Esophagus muscularis mucosa (tissue), 4 donors: ENCODE results near the gene MUC20. TPM values are rescaled to one million over a fixed set of nuclear protein-coding genes. Genes with fewer than 3 reads are reported as not detected.
"Not testable (repeated sequence)": the region's sequence is repeated elsewhere in the genome, so short reads cannot be mapped to it uniquely, and the experiment has no call there.

ENCODE experiments used
- DNase-seq: peaks from one replicate; pipeline ENCODE4 v3.0.0-alpha.2; 2017; ENCODE audit errors: extremely low spot score
- H3K27ac ChIP-seq, 4 donors: fragments of 200-600 bp; sonication (generic); replicated peaks in 1 of 4; 1 replicate in 3 of 4; 2 replicates in 1 of 4; pipeline ENCODE4 v1.5.1; 2016 to 2019; ENCODE audit warnings: mild to moderate bottlenecking in 1 of 4
- H3K27me3 ChIP-seq, 4 donors: fragments of 200-600 bp; sonication (generic); one replicate each; pipeline versions ENCODE4 v1.5.1 to v1.6.0; 2016 to 2019
- H3K36me3 ChIP-seq, 4 donors: fragments of 200-600 bp; sonication (generic); one replicate each; pipeline ENCODE4 v1.5.1; 2016 to 2019
- H3K4me1 ChIP-seq, 4 donors: fragments of 200-600 bp; sonication (generic); one replicate each; pipeline ENCODE4 v1.5.1; 2016 to 2019
- H3K4me3 ChIP-seq, 4 donors: fragments of 200-600 bp; sonication (generic); 1 replicate in 2 of 4; 2 replicates in 2 of 4; pipeline ENCODE4 v1.5.1; 2016 to 2019; ENCODE audit warnings: mild to moderate bottlenecking in 4 of 4, moderate library complexity in 1 of 4
- H3K9me3 ChIP-seq, 4 donors: fragments of 200-600 bp; sonication (generic); 1 replicate in 3 of 4; 2 replicates in 1 of 4; pipeline ENCODE4 v1.5.1; 2016 to 2019
- WGBS: methylation state at CpG from one replicate; pipeline ENCODE4 v1.1.5; 2018; 5-methylcytosine and 5-hydroxymethylcytosine counted together
- intact Hi-C: fragments of 100-400 bp; cut with DNase I; formaldehyde crosslinking; loops from one replicate; pipeline ENCODE4 v1.15.1; 2023
- total RNA-seq, 4 donors: library from RNA; depleted of rRNA; stranded (reverse); fragments of >200 nt; gene quantifications; one replicate each; pipeline versions ENCODE4 v1.1.0 to v1.2.1, GENCODE V29; 2016

Gene MUC20, protein sequence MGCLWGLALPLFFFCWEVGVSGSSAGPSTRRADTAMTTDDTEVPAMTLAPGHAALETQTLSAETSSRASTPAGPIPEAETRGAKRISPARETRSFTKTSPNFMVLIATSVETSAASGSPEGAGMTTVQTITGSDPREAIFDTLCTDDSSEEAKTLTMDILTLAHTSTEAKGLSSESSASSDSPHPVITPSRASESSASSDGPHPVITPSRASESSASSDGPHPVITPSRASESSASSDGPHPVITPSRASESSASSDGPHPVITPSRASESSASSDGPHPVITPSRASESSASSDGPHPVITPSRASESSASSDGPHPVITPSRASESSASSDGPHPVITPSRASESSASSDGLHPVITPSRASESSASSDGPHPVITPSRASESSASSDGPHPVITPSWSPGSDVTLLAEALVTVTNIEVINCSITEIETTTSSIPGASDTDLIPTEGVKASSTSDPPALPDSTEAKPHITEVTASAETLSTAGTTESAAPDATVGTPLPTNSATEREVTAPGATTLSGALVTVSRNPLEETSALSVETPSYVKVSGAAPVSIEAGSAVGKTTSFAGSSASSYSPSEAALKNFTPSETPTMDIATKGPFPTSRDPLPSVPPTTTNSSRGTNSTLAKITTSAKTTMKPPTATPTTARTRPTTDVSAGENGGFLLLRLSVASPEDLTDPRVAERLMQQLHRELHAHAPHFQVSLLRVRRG
- 1 to 10 TPM; 2.5 to 10.0 (median 4.7) TPM for total RNA-seq

DNA sequence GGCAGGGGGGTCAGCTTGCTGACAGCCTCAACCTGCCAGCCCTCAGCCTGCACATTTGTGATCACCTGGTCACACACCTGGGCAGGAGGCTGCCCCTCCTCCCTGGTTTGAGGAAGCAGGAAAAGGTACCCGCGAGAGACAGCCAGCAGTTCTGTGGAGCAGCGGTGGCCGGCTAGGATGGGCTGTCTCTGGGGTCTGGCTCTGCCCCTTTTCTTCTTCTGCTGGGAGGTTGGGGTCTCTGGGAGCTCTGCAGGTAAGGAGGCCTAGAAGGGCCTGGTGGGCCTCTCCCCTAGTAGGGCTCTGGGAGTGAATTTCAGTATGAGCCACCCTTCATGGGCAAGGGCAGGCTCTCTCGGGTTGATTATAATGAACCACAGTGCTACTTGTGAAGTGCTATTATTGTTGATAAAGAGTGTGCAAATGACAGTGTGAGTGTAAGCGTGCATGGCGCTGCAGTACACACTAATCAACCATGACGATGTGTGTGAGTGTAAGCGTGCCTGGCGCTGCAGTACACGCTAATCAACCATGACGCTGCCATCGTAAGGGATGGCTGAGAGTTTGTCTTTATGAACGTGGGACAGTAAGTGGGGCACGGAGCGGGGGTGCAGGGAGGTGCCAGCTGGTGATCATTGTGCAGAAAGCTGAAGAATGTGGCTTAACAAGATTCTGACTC is at the start of gene MUC20:
MUC20 (plus strand) TSS at position 148 of the 676 bp plus-strand sequence; CDS start at position 178, 30 bp downstream.
- H3K27ac ChIP-seq, H3K27me3 ChIP-seq, H3K9me3 ChIP-seq, intact Hi-C loops, H3K4me3 ChIP-seq, H3K36me3 ChIP-seq, H3K4me1 ChIP-seq: not testable (repeated sequence)
- DNase-seq, result peak; percentile 92
- 79% methylated on average over 5 of the region's 16 CpGs for WGBS

DNA sequence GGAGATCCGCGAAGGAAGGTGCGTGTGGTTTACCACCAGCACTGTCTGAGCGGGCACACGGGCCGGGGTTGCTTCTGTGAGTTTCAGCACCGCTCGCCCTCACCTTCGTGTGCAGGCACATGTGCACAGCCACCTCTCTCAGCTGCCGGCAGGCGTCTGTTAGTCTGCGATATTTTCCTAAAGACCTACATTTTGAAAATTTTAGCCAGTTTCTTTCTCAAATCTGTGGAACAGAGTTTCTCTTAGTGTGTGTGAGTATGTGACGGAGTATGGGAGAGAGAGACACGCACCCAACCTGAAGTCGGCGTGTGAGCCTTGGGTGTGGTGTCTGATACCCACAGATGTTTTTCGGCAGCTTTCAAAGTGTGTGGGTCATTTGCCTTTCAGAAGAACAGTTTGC is 49.5 kb upstream of the MUC20 start:
- DNase-seq, result peak; percentile 64
- H3K9me3 ChIP-seq, H3K4me3 ChIP-seq, H3K4me1 ChIP-seq, intact Hi-C loops, H3K27ac ChIP-seq, H3K27me3 ChIP-seq: not testable (repeated sequence)
- H3K36me3 ChIP-seq, result peaks cover 37 to 88% (median 67%) of the 10 kb centered on the region in 4 donors
- WGBS, result 88% methylated on average over 6 of the region's 17 CpGs

DNA sequence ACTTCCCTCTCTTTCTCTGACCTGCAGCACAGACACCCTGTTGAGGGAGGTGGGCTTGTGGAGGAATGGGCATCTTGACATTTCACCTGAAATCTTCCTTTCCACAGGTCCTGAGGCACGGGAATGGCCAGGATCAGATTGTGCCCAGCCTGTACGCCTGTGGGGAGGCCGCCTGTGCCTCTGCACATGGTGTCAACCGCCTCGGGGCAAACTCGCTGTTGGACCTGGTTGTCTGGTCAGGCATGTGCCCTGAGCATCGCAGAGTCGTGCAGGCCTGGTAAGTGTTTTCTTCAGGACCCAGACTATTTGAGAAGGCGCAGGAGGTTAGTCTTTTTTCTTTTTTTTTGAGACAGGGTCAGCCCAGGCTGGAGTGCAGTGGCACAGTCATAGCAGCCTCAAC is 47.1 kb upstream of the MUC20 start:
- H3K9me3 ChIP-seq, H3K27me3 ChIP-seq, intact Hi-C loops, DNase-seq, H3K27ac ChIP-seq, H3K4me1 ChIP-seq, H3K4me3 ChIP-seq: not testable (repeated sequence)
- H3K36me3 ChIP-seq, result peaks cover 52 to 95% (median 76%) of the 10 kb centered on the region in 4 donors
- WGBS, result 81% methylated on average over 3 of the region's 9 CpGs

DNA sequence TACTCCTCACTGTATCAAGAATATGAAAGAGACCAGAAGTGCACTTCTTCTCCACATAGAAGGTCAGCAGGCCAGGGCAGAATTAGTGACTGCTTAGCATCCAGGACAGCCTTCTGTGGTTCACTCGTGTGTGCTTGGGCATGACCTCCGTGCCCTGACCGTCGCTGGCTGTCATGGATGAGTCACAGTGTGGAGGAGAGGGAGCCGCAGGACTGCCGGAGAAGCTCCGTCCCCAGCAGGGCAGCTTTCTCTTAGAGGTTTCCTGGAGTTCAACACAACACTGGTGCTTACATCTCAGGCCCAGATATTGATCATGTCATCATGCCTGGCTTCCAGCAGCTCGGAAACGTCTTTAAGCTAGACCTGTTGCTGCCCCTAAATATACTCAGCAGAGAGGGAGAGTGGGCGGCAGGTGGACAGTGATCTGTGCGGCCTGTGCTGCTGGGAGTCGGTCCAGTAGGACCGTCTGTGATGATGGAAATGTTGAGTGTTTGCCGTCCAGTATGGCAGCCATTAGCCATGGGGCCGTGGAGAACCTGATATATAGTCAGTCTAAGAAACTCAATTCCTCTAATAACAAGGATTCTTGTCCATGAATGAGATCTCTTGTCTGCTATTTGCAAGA is 42.3 kb upstream of the MUC20 start:
- DNase-seq, H3K27me3 ChIP-seq, H3K27ac ChIP-seq, H3K9me3 ChIP-seq, intact Hi-C loops, H3K4me3 ChIP-seq, H3K4me1 ChIP-seq: not testable (repeated sequence)
- H3K36me3 ChIP-seq, result peaks cover 43 to 84% (median 68%) of the 10 kb centered on the region in 4 donors
- no CpG with 5 or more reads among the region's 15 CpGs for WGBS

DNA sequence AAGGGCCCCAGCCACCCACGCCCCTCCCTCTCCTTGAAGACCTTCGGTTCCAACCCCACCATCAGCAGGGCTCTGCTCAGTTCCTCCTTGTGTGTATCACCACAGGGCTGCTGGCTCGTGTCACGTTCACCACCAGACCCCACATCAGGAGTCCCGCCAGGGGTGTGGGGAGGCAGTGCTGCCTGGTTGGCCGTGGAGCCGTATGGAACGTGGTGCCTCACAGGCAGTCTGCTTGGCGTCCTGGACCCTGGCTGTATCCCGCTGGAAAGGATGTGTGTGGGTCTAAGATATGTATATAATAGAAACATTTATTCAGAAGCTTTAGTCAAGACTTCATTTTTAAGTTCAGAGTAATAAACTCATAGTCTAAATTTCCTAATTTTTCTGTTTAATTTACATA is 40.1 kb upstream of the MUC20 start:
- H3K27me3 ChIP-seq, H3K9me3 ChIP-seq, intact Hi-C loops, H3K27ac ChIP-seq, H3K4me1 ChIP-seq, DNase-seq, H3K4me3 ChIP-seq: not testable (repeated sequence)
- WGBS, result 100% methylated on average over 3 of the region's 10 CpGs
- peaks cover 35 to 82% (median 65%) of the 10 kb centered on the region in 4 donors for H3K36me3 ChIP-seq

DNA sequence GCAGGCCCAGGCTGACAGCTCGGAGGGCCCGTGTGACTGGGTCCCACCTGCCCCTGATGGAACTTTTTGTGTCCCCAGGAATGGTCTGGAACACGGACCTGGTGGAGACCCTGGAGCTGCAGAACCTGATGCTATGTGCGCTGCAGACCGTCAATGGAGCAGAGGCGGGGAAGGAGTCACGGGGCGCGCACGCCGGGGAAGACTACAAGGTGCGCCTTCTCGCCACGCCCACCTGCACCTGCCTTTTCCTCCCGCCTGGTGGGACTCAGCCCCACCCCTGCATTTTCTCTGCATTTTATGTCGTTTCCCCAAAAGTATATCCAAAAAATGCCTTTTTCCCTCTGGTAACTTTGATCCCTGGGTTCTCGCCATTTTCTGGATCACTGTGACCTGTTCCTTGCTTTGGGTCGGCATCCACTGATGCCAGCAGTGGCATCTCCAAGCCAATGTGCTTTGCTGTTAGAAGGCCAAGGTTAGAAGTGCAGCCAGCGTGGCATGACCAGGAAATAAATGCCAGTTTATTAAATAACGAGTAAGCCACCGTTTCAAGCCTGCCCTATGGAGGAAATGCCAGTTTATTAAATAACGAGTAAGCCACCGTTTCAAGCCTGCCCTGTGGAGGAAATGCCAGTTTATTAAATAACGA is 39.2 kb upstream of the MUC20 start:
- intact Hi-C loops, H3K4me3 ChIP-seq, H3K9me3 ChIP-seq, H3K4me1 ChIP-seq, DNase-seq, H3K27ac ChIP-seq, H3K27me3 ChIP-seq: not testable (repeated sequence)
- WGBS, result 79% methylated on average over 5 of the region's 24 CpGs
- peaks cover 34 to 84% (median 64%) of the 10 kb centered on the region in 4 donors for H3K36me3 ChIP-seq

DNA sequence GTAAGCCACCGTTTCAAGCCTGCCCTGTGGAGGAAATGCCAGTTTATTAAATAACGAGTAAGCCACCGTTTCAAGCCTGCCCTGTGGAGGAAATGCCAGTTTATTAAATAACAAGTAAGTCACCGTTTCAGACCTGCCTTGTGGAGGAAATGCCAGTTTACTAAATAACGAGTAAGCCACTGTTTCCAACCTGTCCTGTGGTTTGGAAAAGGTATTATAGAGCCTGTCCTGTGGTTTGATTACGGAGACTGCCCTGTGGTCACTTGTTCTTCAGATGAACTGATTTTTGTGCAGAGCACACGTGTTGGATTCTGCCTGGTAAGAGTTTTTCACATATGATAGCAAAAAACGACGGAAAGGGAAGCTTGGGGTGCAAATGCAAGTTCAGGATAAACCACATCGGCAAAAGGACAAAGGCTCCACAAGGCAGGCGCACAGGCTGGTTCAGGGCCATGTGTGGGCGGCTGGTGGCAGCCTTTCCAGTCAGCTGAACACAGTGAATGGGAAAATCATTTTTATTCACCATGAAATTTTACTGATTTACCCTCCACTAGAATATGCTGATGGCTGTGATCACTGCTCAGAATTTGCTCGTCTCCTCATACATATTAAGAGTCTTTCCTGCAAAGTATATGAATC is 38.6 kb upstream of the MUC20 start:
- H3K4me1 ChIP-seq, H3K27me3 ChIP-seq, DNase-seq, H3K4me3 ChIP-seq, intact Hi-C loops, H3K9me3 ChIP-seq, H3K27ac ChIP-seq: not testable (repeated sequence)
- H3K36me3 ChIP-seq, result peaks cover 27 to 83% (median 60%) of the 10 kb centered on the region in 4 donors
- 73% methylated on average over 13 of the region's 13 CpGs for WGBS

DNA sequence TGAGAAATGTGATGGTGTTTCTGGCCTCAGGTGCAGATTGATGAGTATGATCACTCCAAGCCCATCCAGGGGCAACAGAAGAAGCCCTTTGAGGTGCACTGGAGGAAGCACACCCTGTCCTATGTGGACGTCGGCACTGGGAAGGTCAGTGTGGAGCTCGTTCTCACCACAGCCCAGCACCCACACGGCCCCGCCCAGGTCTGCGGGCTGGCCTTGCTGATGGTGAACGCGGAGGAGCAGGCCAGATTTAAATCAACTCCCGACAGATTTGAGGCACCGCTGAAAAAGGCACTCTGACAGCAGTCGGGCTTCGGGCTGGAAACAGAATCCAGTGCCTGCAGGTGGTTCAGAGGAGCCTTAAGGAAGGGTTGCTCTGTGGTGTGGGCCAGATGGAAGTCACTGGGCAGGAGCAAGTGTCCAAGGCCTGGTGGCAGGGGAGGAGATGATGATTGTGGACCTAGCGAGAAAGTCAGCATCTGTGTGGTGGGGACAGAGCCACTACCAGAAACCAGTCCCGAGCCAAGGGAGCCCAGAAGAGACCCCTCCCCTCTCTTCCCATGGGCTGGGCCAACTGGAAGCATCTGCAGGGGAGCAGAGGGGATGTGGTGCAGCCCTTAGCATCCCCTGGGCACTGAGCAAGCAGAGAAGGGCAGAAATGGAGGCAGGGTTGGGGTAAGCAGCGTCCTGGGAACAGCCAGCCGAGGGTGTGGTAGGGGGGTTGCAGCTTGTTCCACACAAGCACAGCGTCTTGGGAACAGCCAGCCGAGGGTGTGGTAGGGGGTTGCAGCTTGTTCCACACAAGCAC is 36.9 kb upstream of the MUC20 start:
- intact Hi-C loops, H3K9me3 ChIP-seq, H3K27me3 ChIP-seq, DNase-seq, H3K4me3 ChIP-seq, H3K27ac ChIP-seq: not testable (repeated sequence)
- Histone ChIP-seq H3K4me1 (peaks cover 2 to 20% (median 11%) of the 10 kb centered on the region in 4 donors), H3K36me3 (peaks cover 13 to 71% (median 53%) of the 10 kb centered on the region in 4 donors)
- 89% methylated on average over 18 of the region's 18 CpGs for WGBS

DNA sequence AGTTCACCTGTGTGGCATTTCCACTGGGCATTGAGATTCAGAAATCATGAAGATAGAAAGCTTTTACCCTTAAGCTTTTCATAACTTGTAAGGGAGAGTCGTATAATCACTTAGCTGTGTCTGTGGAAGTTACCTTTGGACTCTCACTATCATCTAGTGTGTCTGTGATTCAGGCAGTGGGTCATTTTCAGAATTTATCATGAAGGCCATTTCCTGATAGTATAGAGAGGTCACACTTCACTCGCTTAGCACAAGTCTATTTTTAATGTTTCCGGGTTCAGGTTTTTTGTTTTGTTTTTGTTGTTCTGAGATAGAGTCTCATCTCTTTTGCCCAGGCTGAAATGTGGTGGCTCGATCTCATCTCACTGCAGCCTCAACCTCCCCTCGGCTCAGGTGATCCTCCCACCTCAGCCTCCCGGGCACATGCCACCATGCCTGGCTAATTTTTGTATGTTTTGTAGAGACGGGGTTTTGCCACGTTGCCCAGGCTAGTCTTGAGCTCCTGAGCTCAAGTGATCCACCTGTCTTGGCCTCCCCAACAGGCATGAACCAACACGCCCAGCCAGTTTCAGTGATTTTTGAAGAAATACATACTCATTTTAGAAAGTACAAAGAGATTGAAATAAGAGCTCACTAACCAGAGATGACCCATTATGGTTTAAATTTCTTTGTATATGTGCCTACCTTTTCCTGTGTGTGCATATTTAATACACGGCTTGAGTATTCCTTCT is 36.1 kb upstream of the MUC20 start:
- intact Hi-C loops, DNase-seq, H3K27me3 ChIP-seq, H3K9me3 ChIP-seq, H3K4me3 ChIP-seq: not testable (repeated sequence)
- WGBS, result 81% methylated on average over 10 of the region's 10 CpGs
- Histone ChIP-seq H3K27ac (peak overlapping the region in 1 of 4 donors; percentile 27), H3K4me1 (peaks cover 9 to 27% (median 18%) of the 10 kb centered on the region in 4 donors), H3K36me3 (peaks cover 12 to 70% (median 55%) of the 10 kb centered on the region in 4 donors)

DNA sequence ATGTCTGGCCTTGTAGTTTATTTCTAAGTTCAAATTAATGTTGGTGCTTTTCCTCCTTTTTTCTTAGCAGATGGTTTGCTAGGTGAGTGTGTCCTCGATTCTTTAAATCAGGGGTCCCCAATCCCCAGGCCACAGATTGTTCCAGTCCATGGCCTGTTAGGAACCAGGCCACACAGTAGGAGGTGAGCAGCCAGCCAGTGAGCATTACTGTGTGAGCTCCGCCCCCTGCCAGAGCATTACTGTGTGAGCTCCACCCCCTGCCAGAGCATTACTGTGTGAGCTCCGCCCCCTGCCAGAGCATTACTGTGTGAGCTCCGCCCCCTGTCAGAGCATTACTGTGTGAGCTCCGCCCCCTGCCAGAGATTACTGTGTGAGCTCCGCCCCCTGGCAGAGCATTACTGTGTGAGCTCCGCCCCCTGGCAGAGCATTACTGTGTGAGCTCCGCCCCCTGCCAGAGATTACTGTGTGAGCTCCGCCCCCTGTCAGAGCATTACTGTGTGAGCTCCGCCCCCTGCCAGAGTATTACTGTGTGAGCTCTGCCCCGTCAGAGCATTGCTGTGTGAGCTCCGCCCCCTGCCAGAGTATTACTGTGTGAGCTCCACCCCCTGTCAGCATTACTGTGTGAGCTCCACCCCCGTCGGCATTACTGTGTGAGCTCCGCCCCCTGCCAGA is 34.1 kb upstream of the MUC20 start:
- H3K27me3 ChIP-seq, DNase-seq, H3K9me3 ChIP-seq, H3K4me3 ChIP-seq, intact Hi-C loops: not testable (repeated sequence)
- Histone ChIP-seq H3K27ac (peak overlapping the region; percentile 72 to 80 (median 74)), H3K36me3 (peaks cover 12 to 74% (median 58%) of the 10 kb centered on the region in 4 donors), H3K4me1 (peaks cover 10 to 28% (median 20%) of the 10 kb centered on the region in 4 donors)
- 98% methylated on average over 2 of the region's 15 CpGs for WGBS
